Tongue (tissue), 2 donors: ENCODE results near the gene PRTG. TPM values are rescaled to one million over a fixed set of nuclear protein-coding genes. Genes with fewer than 3 reads are reported as not detected.

Experiments
- small RNA-seq: library from RNA; depleted of rRNA; stranded (forward); fragments of <200 nt; gene quantifications from one replicate; pipeline ENCODE3, GENCODE V24; 2014; ENCODE audit warnings: low replicate concordance
- total RNA-seq: library from RNA; depleted of rRNA; stranded (reverse); fragments of >200 nt; gene quantifications from one replicate; pipeline ENCODE4 v1.2.3, GENCODE V29; 2014

PRTG gene
- total RNA-seq, 1 donor from 2014 or later, result 19.7 TPM

Small RNA genes within 50 kb of the gene (small RNA-seq; reads per million reads assigned to genes)
- gene AC009997.1, result not detected

Other genes with a start within 250 kb of the PRTG start
- gene DNAAF4, start 234.9 kb downstream of the PRTG start, total RNA-seq, result 3.1 TPM
- 22.6 TPM for gene PYGO1, start 154.8 kb downstream of the PRTG start, total RNA-seq